Chondrocyte (in vitro differentiated cells): ENCODE measurements around the gene ARPP19. TPM values are rescaled to one million over a fixed set of nuclear protein-coding genes. Genes with fewer than 3 reads are reported as not detected.

Experiments
- DNase-seq: peaks from one replicate; pipeline ENCODE4 v3.0.0; 2021; ENCODE audit warnings: mixed read lengths, low spot score
- H3K27ac Mint-ChIP-seq: one replicate; pipeline ENCODE4 v1.8.0; 2021; ENCODE audit warnings: mild to moderate bottlenecking, moderate library complexity, mixed read lengths; ENCODE audit not compliant: unreplicated experiment
- H3K27me3 Mint-ChIP-seq: 2 replicates; pipeline ENCODE4 v1.8.0; 2021; ENCODE audit warnings: low read depth, mixed read lengths
- H3K36me3 Mint-ChIP-seq: 2 replicates; pipeline ENCODE4 v1.8.0; 2021; ENCODE audit warnings: low read depth, mixed read lengths
- H3K4me1 Mint-ChIP-seq: 2 replicates; pipeline ENCODE4 v1.8.0; 2021; ENCODE audit warnings: low read depth, mild to moderate bottlenecking, mixed read lengths
- H3K4me3 Mint-ChIP-seq: one replicate; pipeline ENCODE4 v1.8.0; 2021; ENCODE audit warnings: mild to moderate bottlenecking, moderate library complexity, mixed read lengths; ENCODE audit not compliant: unreplicated experiment
- H3K9me3 Mint-ChIP-seq: 2 replicates; pipeline ENCODE4 v1.8.0; 2021; ENCODE audit warnings: low read depth, mixed read lengths
- total RNA-seq: library from RNA; stranded (reverse); gene quantifications from 3 replicates; pipeline ENCODE4 v1.2.1, GENCODE V29; 2021
- TF ChIP-seq, protein P1 (sequence below): fragments of 200-600 bp; sonication (generic); IDR thresholded peaks from 2 replicates; pipeline ENCODE4 v1.5.0; 2021; ENCODE audit warnings: antibody characterized with exemption, mild to moderate bottlenecking, moderate library complexity

The ARPP19 gene
- total RNA-seq, 1 donor from 2014 or later, result 179 TPM

DNA sequence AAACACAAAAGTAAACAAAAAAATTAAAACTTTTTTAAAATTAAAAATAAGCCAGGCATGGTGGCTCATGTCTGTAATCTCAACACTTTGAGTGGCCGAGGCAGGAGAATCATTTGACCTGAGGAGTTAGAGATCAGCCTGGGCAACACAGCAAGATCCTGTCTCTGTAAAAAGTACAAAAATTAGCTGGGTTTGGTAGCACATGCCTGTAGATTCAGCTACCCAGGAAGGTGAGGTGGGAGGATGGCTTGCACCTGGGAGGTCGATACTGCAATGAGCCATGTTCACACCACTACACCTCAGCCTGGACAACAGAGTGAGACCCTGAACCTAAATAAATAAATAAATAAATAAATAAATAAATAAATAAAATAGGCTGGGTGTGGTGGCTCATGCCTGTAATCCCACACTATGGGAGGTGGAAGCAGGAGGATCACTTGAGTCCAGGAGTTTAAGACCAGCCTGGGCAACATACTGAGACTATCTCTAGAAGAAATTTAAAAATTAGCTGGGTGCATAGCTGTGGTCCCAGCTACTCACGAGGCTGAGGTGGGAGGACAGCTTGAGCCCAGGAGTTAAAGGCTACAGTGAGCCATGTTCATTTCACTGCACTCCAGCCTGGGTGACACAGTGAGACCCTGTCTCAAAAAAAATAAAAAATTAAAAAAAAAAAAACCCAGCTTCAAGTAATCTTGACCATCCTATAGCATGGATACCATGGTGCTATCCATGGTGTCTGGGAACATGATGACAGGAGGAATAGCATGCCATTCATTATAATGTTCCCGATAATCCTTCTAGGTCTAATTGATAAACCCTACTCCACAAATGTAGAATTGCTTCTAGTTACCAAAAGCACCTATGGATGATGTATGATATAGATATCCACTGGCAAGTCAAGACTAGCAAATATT lies 44.4 kb downstream of the ARPP19 start:
- TF ChIP-seq, protein P1, sequence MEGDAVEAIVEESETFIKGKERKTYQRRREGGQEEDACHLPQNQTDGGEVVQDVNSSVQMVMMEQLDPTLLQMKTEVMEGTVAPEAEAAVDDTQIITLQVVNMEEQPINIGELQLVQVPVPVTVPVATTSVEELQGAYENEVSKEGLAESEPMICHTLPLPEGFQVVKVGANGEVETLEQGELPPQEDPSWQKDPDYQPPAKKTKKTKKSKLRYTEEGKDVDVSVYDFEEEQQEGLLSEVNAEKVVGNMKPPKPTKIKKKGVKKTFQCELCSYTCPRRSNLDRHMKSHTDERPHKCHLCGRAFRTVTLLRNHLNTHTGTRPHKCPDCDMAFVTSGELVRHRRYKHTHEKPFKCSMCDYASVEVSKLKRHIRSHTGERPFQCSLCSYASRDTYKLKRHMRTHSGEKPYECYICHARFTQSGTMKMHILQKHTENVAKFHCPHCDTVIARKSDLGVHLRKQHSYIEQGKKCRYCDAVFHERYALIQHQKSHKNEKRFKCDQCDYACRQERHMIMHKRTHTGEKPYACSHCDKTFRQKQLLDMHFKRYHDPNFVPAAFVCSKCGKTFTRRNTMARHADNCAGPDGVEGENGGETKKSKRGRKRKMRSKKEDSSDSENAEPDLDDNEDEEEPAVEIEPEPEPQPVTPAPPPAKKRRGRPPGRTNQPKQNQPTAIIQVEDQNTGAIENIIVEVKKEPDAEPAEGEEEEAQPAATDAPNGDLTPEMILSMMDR, result no peak
- Mint-ChIP-seq H3K4me1 (peaks cover 38% of the 10 kb centered on the region), H3K27ac (no peak overlapping the region)

DNA sequence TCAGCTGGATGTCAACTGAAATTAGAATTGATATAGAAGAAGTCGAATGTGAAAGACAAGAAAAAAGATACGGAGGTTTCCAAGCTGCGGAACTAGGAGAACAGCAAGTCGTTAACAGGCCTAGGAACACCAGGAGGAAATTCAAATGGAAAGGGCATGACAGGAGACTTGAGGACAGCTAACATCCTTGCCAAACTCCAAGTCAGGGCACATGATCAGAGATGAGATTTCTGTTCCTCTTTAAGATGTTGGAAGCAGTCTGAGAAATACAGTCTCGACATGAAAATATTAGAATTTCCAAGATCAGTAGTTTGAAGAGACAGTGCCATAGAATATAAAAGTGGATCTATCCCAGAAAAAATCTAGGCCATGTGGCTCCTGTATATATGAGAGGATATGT lies 45.2 kb downstream of the ARPP19 start:
- Mint-ChIP-seq H3K4me1 (peaks cover 40% of the 10 kb centered on the region), H3K9me3 (no peaks in the 10 kb centered on the region), H3K27me3 (no peaks in the 10 kb centered on the region), H3K36me3 (no peaks in the 10 kb centered on the region), H3K27ac (peak overlapping the region; percentile 91), H3K4me3 (no peak overlapping the region)
- DNase-seq, result no peak
- TF ChIP-seq, protein P1, result no peak

More for the DNA sequence above, 44.4 kb downstream of the ARPP19 start:
- no peak for DNase-seq
- Mint-ChIP-seq H3K4me3 (no peak overlapping the region), H3K27me3 (no peaks in the 10 kb centered on the region), H3K9me3 (no peaks in the 10 kb centered on the region), H3K36me3 (no peaks in the 10 kb centered on the region)

DNA sequence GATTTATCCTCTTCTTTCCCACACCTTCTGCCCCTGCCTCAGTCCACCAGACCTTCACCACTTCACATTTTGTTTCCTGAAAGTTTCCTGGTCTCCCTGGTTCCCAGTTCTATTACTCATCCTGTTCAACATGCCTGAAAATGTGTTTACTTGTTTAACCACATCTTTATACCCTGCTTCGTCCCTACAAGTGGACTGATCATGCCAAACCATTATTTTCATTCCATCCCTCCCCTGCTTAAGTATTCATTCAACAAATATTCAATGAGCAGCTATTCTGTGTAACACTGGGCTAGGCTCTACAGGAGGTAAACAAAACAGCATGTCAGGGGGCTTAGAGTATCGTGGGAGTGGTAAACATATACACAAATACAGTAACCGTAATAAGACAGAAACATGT lies 45.6 kb downstream of the ARPP19 start:
- H3K27me3 Mint-ChIP-seq, result no peaks in the 10 kb centered on the region
- H3K9me3 Mint-ChIP-seq, result no peaks in the 10 kb centered on the region
- H3K4me3 Mint-ChIP-seq, result no peak overlapping the region
- DNase-seq, result no peak
- peak overlapping the region; percentile 91 for H3K27ac Mint-ChIP-seq
- H3K36me3 Mint-ChIP-seq, result no peaks in the 10 kb centered on the region
- TF ChIP-seq, protein P1, result no peak
- peaks cover 45% of the 10 kb centered on the region for H3K4me1 Mint-ChIP-seq

DNA sequence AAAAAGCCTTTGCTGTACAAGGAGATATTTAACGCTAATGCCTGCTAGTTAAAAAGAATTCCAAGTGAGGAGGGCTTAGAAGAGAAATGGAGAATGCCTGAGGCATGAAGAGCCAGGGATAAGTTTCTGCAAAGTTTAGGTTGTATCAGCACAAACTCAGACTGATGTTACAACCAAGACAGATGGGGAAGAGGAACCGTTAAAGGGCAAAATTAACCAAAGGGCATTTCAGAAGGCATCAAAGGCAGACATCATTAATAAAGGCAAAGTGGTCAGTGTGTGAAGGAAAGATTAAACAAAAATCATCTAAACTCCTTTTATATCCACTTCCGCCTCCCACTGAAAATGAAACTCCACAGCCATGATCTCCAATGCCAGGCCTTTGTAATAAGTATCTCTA lies 47.1 kb downstream of the ARPP19 start:
- H3K9me3 Mint-ChIP-seq, result no peaks in the 10 kb centered on the region
- peaks cover 33% of the 10 kb centered on the region for H3K4me1 Mint-ChIP-seq
- no peak overlapping the region for H3K4me3 Mint-ChIP-seq
- H3K36me3 Mint-ChIP-seq, result no peaks in the 10 kb centered on the region
- H3K27ac Mint-ChIP-seq, result no peak overlapping the region
- no peak for DNase-seq
- TF ChIP-seq, protein P1, result no peak
- H3K27me3 Mint-ChIP-seq, result no peaks in the 10 kb centered on the region

DNA sequence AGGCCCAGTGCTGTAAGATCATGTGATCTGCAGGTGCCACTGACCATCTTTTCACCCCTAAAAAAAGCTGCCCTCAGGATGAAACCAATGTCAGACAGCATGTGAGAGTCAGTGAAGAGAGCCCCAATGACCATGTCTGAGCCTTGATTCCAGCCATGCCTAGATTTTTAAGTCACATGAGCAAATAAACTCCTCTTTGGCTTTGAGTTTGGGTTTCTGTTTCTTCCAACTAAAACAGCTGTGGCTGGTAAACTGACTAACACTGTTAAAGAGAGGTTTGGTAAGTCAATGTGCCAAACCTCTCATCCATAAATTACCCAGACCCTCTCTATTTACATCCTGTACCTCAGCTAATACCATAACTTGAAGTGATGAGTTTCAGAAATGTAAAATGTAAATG lies 48.4 kb downstream of the ARPP19 start:
- Mint-ChIP-seq H3K36me3 (no peaks in the 10 kb centered on the region), H3K9me3 (no peaks in the 10 kb centered on the region), H3K27ac (no peak overlapping the region), H3K4me1 (peaks cover 33% of the 10 kb centered on the region), H3K27me3 (no peaks in the 10 kb centered on the region), H3K4me3 (no peak overlapping the region)
- TF ChIP-seq, protein P1, result no peak
- DNase-seq, result no peak
